Keratinocyte (primary cell): ENCODE measurements around the gene RHOB. TPM values are rescaled to one million over a fixed set of nuclear protein-coding genes. Genes with fewer than 3 reads are reported as not detected.

Source experiments
- DNase-seq: peaks from one replicate; pipeline ENCODE4 v3.0.0-alpha.2; 2011; ENCODE audit warnings: low read depth, missing footprints, low spot score
- FAIRE-seq: peaks from 2 replicates; lab custom pipeline; 2011; peaks lifted over from hg19 to GRCh38; lab: Jason Lieb, UNC
- H2AFZ ChIP-seq: 2 replicates; pipeline ENCODE4 v1.6.0; 2012; ENCODE audit warnings: low read length, control low read depth, inconsistent platforms; ENCODE audit not compliant: control insufficient read depth
- H3K27ac ChIP-seq: 2 replicates; pipeline ENCODE4 v1.5.1; 2011; ENCODE audit warnings: low read length; ENCODE audit not compliant: control insufficient read depth, insufficient read depth
- H3K27me3 ChIP-seq: 3 replicates; pipeline ENCODE4 v1.6.0; 2011; ENCODE audit warnings: low read length; ENCODE audit not compliant: control insufficient read depth, insufficient read depth; ENCODE audit errors: extremely low read depth
- H3K36me3 ChIP-seq, 2 experiments: 2 replicates in 1 of 2; 3 replicates in 1 of 2; pipeline ENCODE4 v1.5.1; 2011; ENCODE audit warnings: low read length in 2 of 2, mild to moderate bottlenecking in 1 of 2; ENCODE audit not compliant: control insufficient read depth in 2 of 2, insufficient read depth in 2 of 2; ENCODE audit errors: extremely low read depth in 1 of 2
- H3K4me1 ChIP-seq: 3 replicates; pipeline ENCODE4 v1.5.1; 2011; ENCODE audit warnings: low read length; ENCODE audit not compliant: control insufficient read depth, insufficient read depth; ENCODE audit errors: extremely low read depth
- H3K4me2 ChIP-seq: 3 replicates; pipeline ENCODE4 v1.6.0; 2011; ENCODE audit warnings: low read depth, low read length; ENCODE audit not compliant: control insufficient read depth, insufficient read depth; ENCODE audit errors: extremely low read depth
- H3K4me3 ChIP-seq, 3 experiments: fragments of 200-600 bp in 1 of 3; sonication (generic) in 1 of 3; 2 replicates in 2 of 3; 3 replicates in 1 of 3; pipeline ENCODE4 v1.5.1; 2011 to 2016; ENCODE audit warnings: low read length in 3 of 3, mild to moderate bottlenecking in 3 of 3, control low read depth in 2 of 3, inconsistent platforms in 1 of 3, low read depth in 1 of 3, mixed read lengths in 1 of 3, mixed run types in 1 of 3, moderate library complexity in 1 of 3; ENCODE audit not compliant: control insufficient read depth in 2 of 3, insufficient read depth in 2 of 3; ENCODE audit errors: extremely low read depth in 1 of 3
- H3K79me2 ChIP-seq: 2 replicates; pipeline ENCODE4 v1.6.0; 2012; ENCODE audit warnings: low read length; ENCODE audit not compliant: control insufficient read depth, insufficient read depth
- H3K9ac ChIP-seq: 3 replicates; pipeline ENCODE4 v1.6.0; 2011; ENCODE audit warnings: low read length; ENCODE audit not compliant: control insufficient read depth, insufficient read depth; ENCODE audit errors: extremely low read depth
- H3K9me1 ChIP-seq: 3 replicates; pipeline ENCODE4 v1.6.0; 2011; ENCODE audit warnings: low read length; ENCODE audit not compliant: control insufficient read depth, insufficient read depth; ENCODE audit errors: extremely low read depth
- H3K9me3 ChIP-seq: 2 replicates; pipeline ENCODE4 v1.5.1; 2012; ENCODE audit warnings: low read depth, low read length; ENCODE audit not compliant: control insufficient read depth
- H4K20me1 ChIP-seq: 3 replicates; pipeline ENCODE4 v1.6.0; 2011; ENCODE audit warnings: low read length; ENCODE audit not compliant: control insufficient read depth, insufficient read depth; ENCODE audit errors: extremely low read depth
- CTCF ChIP-seq, 3 experiments: IDR thresholded peaks in 1 of 3; conservative IDR thresholded peaks in 1 of 3; optimal IDR thresholded peaks in 1 of 3; 2 replicates in 2 of 3; 3 replicates in 1 of 3; pipeline versions ENCODE3 to v1.5.1; 2011; ENCODE audit warnings: low read length in 3 of 3, mild to moderate bottlenecking in 3 of 3, moderate library complexity in 2 of 3, control low read depth in 1 of 3, inconsistent platforms in 1 of 3; ENCODE audit not compliant: insufficient read depth in 2 of 3; ENCODE audit errors: extremely low read depth in 1 of 3
- EZH2 ChIP-seq: IDR thresholded peaks from one replicate; pipeline ENCODE4 v1.6.1; 2012; ENCODE audit warnings: inconsistent platforms, mild to moderate bottlenecking, low read length, moderate library complexity
- dilution Hi-C: fragments of 300-500 bp; cut with MboI; formaldehyde crosslinking; loops from one replicate; pipeline ENCODE4 v1.7.0; 2020; ENCODE audit warnings: low sequenced_read_pairs; ENCODE audit not compliant: extremely low pct_ligation_motif_present
- polyA plus RNA-seq, 5 experiments: library from polyadenylated mRNA; depleted of rRNA in 3 of 5; stranded (reverse) in 3 of 5; stranded (forward) in 1 of 5; unstranded in 1 of 5; fragments of >200 nt; gene quantifications; 1 replicate in 1 of 5; 2 replicates in 3 of 5; 3 replicates in 1 of 5; pipeline versions ENCODE4 v1.2.1 to v1.2.3, GENCODE V29; 2011 to 2012; ENCODE audit warnings: missing spikeins in 2 of 5, low read depth in 1 of 5, low replicate concordance in 1 of 5

Gene RHOB
- polyA plus RNA-seq, 1 donor (not counting 4 experiments of a cell fraction or from before 2014, with no cell fraction given): 23.6 TPM

GRCh38 chr2:20409039-20409438, 37.8 kb upstream of the RHOB start:
- FAIRE-seq: no peak
- Histone ChIP-seq H3K9ac (no peak overlapping the region), H4K20me1 (no peaks in the 10 kb centered on the region), H3K79me2 (no peaks in the 10 kb centered on the region), H3K4me3 (no peak overlapping the region), H3K27me3 (no peaks in the 10 kb centered on the region), H3K9me1 (no peaks in the 10 kb centered on the region), H3K36me3 (no peaks in the 10 kb centered on the region), H3K4me1 (no peaks in the 10 kb centered on the region), H3K27ac (no peak overlapping the region), H3K4me2 (no peak overlapping the region), H3K9me3 (peaks cover 3% of the 10 kb centered on the region), H2AFZ (no peak overlapping the region)
- TF ChIP-seq CTCF (optimal IDR thresholded peaks at IDR 0.05 in 1 of 3, IDR thresholded peaks at IDR 0.05 in 1 of 3, conservative IDR thresholded peaks at IDR 0.05 in 1 of 3; ENCODE audit: extremely low read depth in 1 of 3, insufficient read depth in 2 of 3, low read length in 3 of 3): no peak
- TF ChIP-seq EZH2: no peak
- no peak for DNase-seq
- dilution Hi-C loops: no loop called here

GRCh38 chr2:20410556-20411277, 36.2 kb upstream of the RHOB start:
- Histone ChIP-seq H3K9me1 (no peaks in the 10 kb centered on the region), H3K9ac (no peak overlapping the region), H3K36me3 (no peaks in the 10 kb centered on the region), H2AFZ (no peak overlapping the region), H3K9me3 (peaks cover 3% of the 10 kb centered on the region), H3K4me2 (no peak overlapping the region), H3K27me3 (no peaks in the 10 kb centered on the region), H4K20me1 (no peaks in the 10 kb centered on the region), H3K79me2 (no peaks in the 10 kb centered on the region), H3K27ac (no peak overlapping the region), H3K4me1 (peaks cover 4% of the 10 kb centered on the region), H3K4me3 (no peak overlapping the region)
- no peak for TF ChIP-seq EZH2
- no peak for TF ChIP-seq CTCF (optimal IDR thresholded peaks at IDR 0.05 in 1 of 3, IDR thresholded peaks at IDR 0.05 in 1 of 3, conservative IDR thresholded peaks at IDR 0.05 in 1 of 3; ENCODE audit: extremely low read depth in 1 of 3, insufficient read depth in 2 of 3, low read length in 3 of 3)
- DNase-seq: no peak
- no peak for FAIRE-seq
- dilution Hi-C loops: no loop called here
